K562 (cell line): Measurements from ENCODE around the gene MRPL48. TPM values are rescaled to one million over a fixed set of nuclear protein-coding genes. Genes with fewer than 3 reads are reported as not detected.

Experiments used
- BRF1 ChIP-seq: IDR thresholded peaks from 3 replicates; pipeline ENCODE4 v1.6.1; 2011; ENCODE audit warnings: borderline replicate concordance, mild to moderate bottlenecking; ENCODE audit not compliant: insufficient read length; ENCODE audit errors: extremely low read depth
- CTCF ChIP-seq, 3 experiments: IDR thresholded peaks in 2 of 3; conservative IDR thresholded peaks in 1 of 3; 2 replicates each; pipeline ENCODE4 v1.5.1; 2011 to 2012; ENCODE audit warnings: low read length in 3 of 3, mild to moderate bottlenecking in 3 of 3, control low read depth in 2 of 3, improper control_type of control experiment in 1 of 3, inconsistent platforms in 1 of 3, low read depth in 1 of 3, mixed read lengths in 1 of 3, moderate library complexity in 1 of 3; ENCODE audit not compliant: insufficient read depth in 2 of 3
- HCFC1 ChIP-seq: IDR thresholded peaks from 2 replicates; pipeline ENCODE4 v1.6.1; 2012; ENCODE audit warnings: low read depth, low read length, improper control_type of control experiment
- HDAC1 ChIP-seq, 2 experiments: fragments of 450-650 bp; IDR thresholded peaks; 2 replicates each; pipeline ENCODE4 v1.6.1; 2016 to 2017; ENCODE audit warnings: inconsistent platforms in 1 of 2, mild to moderate bottlenecking in 1 of 2, moderate library complexity in 1 of 2
- KAT8 ChIP-seq: fragments of 450-650 bp; IDR thresholded peaks from 2 replicates; pipeline ENCODE4 v1.6.1; 2016; ENCODE audit warnings: low read depth, mild to moderate bottlenecking
- KLF1 ChIP-seq: fragments of 450-650 bp; IDR thresholded peaks from 2 replicates; pipeline ENCODE4 v1.6.1; 2016; ENCODE audit warnings: missing genetic modification characterization, missing compliant biosample characterization
- MBD2 ChIP-seq: sonication (generic); IDR thresholded peaks from 2 replicates; pipeline ENCODE4 v1.6.1; 2016; ENCODE audit warnings: low read depth, borderline replicate concordance
- NFE2L1 ChIP-seq: fragments of 450-650 bp; IDR thresholded peaks from 2 replicates; pipeline ENCODE4 v1.6.1; 2016; ENCODE audit warnings: missing genetic modification characterization, low read depth, mild to moderate bottlenecking, missing compliant biosample characterization, moderate library complexity, borderline replicate concordance
- NRF1 ChIP-seq, 2 experiments: fragments of 450-650 bp; IDR thresholded peaks in 1 of 2; conservative IDR thresholded peaks in 1 of 2; 2 replicates each; pipeline ENCODE4 v1.6.1; 2014; ENCODE audit warnings: mild to moderate bottlenecking in 2 of 2
- SIN3A ChIP-seq, 2 experiments: fragments of 150-350 bp in 1 of 2; IDR thresholded peaks; 2 replicates each; pipeline ENCODE4 v1.6.1; 2011 to 2016; ENCODE audit warnings: borderline replicate concordance in 2 of 2, low read depth in 2 of 2, low read length in 2 of 2, mild to moderate bottlenecking in 2 of 2, moderate library complexity in 2 of 2; ENCODE audit not compliant: control insufficient read depth in 1 of 2
- SMC3 ChIP-seq: conservative IDR thresholded peaks from 2 replicates; pipeline ENCODE4 v1.6.1; 2011; ENCODE audit warnings: low read depth, low read length, improper control_type of control experiment; ENCODE audit not compliant: insufficient read depth
- XRCC4 ChIP-seq: IDR thresholded peaks from one replicate; pipeline ENCODE4 v1.6.1; 2011; ENCODE audit not compliant: insufficient read depth, insufficient read length; ENCODE audit errors: extremely low read depth
- ZBTB40 ChIP-seq, 2 experiments: fragments of 450-650 bp in 1 of 2; sonication (generic) in 1 of 2; formaldehyde crosslinking in 1 of 2; IDR thresholded peaks; 2 replicates each; pipeline versions ENCODE4 v1.7.1 to v1.9.0; 2016 to 2022; ENCODE audit warnings: inconsistent platforms in 1 of 2, mild to moderate bottlenecking in 1 of 2, missing genetic modification reagents in 1 of 2
- ZKSCAN1 ChIP-seq: fragments of 150-350 bp; IDR thresholded peaks from 2 replicates; pipeline ENCODE4 v1.6.1; 2016; ENCODE audit warnings: low read depth, low read length
- ZNF347 ChIP-seq: fragments of 450-650 bp; formaldehyde crosslinking; IDR thresholded peaks from 2 replicates; pipeline ENCODE4 v1.4.0; 2020; ENCODE audit warnings: low read depth, mild to moderate bottlenecking, moderate library complexity
- polyA plus RNA-seq, 8 experiments: library from polyadenylated mRNA; depleted of rRNA in 4 of 8; stranded (reverse) in 5 of 8; unstranded in 3 of 8; fragments of >200 nt; fragmentation: Nextera tagmentation in 2 of 8; fragmentation: Illumina TruSeq in 1 of 8; extraction: Ambion mirVana in 2 of 8; extraction: Trizol in 1 of 8; gene quantifications; 2 replicates each; pipeline versions ENCODE4 v1.2.1 to v1.2.3, GENCODE V29; 2011 to 2014; ENCODE audit warnings: inconsistent platforms in 1 of 8, missing spikeins in 1 of 8
- total RNA-seq, 7 experiments: library from RNA; depleted of rRNA in 6 of 7; stranded (reverse); fragments of >200 nt in 6 of 7; fragmentation: Illumina TruSeq in 2 of 7; extraction: Trizol in 2 of 7; gene quantifications; 2 replicates each; pipeline versions ENCODE4 v1.2.1 to v1.2.3, GENCODE V29; 2011 to 2021; ENCODE audit warnings: low replicate concordance in 1 of 7

MRPL48 gene
- total and polyA plus RNA-seq, 9 of the 15 experiments (the other 6 are each of a cell fraction or from before 2014, with no cell fraction given), result 66.0 to 237 (median 104) TPM

- TF ChIP-seq ZBTB40 (IDR thresholded peaks at IDR 0.05) (peak; percentile 98), ZBTB40 (CRISPR knock-in tag; IDR thresholded peaks at IDR 0.05) (no peak), CTCF (IDR thresholded peaks at IDR 0.05 in 2 of 3, conservative IDR thresholded peaks at IDR 0.05 in 1 of 3; ENCODE audit: insufficient read depth in 2 of 3, low read depth in 1 of 3, low read length in 3 of 3) (no peak), SMC3 (no peak), NFE2L1 (tag) (no peak), KAT8 (peak; percentile 94), ZKSCAN1 (no peak), ZNF347 (CRISPR knock-in tag) (no peak), HCFC1 (peak; percentile 69), BRF1 (no peak), KLF1 (peak; percentile 59; the same call in 1 of the 2 replicates), HDAC1 (IDR thresholded peaks at IDR 0.05) (peak in 1 of 2 experiments; percentile 84; a peak in 2 of 4 replicates), XRCC4 (no peak), NRF1 (conservative IDR thresholded peaks at IDR 0.05 in 1 of 2, IDR thresholded peaks at IDR 0.05 in 1 of 2) (peak; percentile 71 to 78), MBD2 (peak; percentile 62), SIN3A (IDR thresholded peaks at IDR 0.05; ENCODE audit: borderline replicate concordance in 2 of 2, control insufficient read depth in 1 of 2, low read depth in 2 of 2, low read length in 2 of 2) (peak; percentile 90 to 95; a peak in 3 of 4 replicates)
Observed at GRCh38 chr11:73787643-73788558, at the start of gene MRPL48 (continued).
